Ovary (tissue), 9 donors: ENCODE results near the gene MRO. TPM values are rescaled to one million over a fixed set of nuclear protein-coding genes. Genes with fewer than 3 reads are reported as not detected.
"Not testable (repeated sequence)": the region's sequence is repeated elsewhere in the genome, so short reads cannot be mapped to it uniquely, and the experiment has no call there.

ENCODE experiments used
- DNase-seq, 5 donors: peaks; one replicate each; pipeline ENCODE4 v3.0.0-alpha.2; 2019 to 2020
- H3K27ac ChIP-seq, 2 donors: fragments of 200-600 bp; one replicate each; pipeline versions ENCODE4 v1.5.1 to v1.8.0; 2019 to 2022
- H3K27me3 ChIP-seq: fragments of 200-600 bp; one replicate; pipeline ENCODE4 v1.8.0; 2022
- H3K36me3 ChIP-seq: fragments of 200-600 bp; sonication (generic); one replicate; pipeline ENCODE4 v1.5.1; 2019
- H3K4me1 ChIP-seq: one replicate; pipeline ENCODE4 v1.8.1; 2013; ENCODE audit warnings: mild to moderate bottlenecking, moderate library complexity; ENCODE audit not compliant: insufficient read depth
- H3K4me3 ChIP-seq: fragments of 200-600 bp; sonication (generic); one replicate; pipeline ENCODE4 v1.5.1; 2017
- H3K9me3 ChIP-seq, 2 donors: fragments of 200-600 bp in 1 of 2; sonication (generic) in 1 of 2; one replicate each; pipeline versions ENCODE4 v1.5.1 to v1.8.1; 2013 to 2019; ENCODE audit warnings: mild to moderate bottlenecking in 1 of 2, moderate library complexity in 1 of 2
- CTCF ChIP-seq, 3 donors: fragments of 450-650 bp in 2 of 3; fragments of 200-600 bp in 1 of 3; IDR thresholded peaks; one replicate each; pipeline versions ENCODE4 v1.5.1 to v1.8.0; 2016 to 2022; ENCODE audit warnings: antibody characterized with exemption in 3 of 3, mild to moderate bottlenecking in 1 of 3
- EP300 ChIP-seq: sonication (generic); formaldehyde crosslinking; IDR thresholded peaks from one replicate; pipeline ENCODE4 v1.6.1; 2017; ENCODE audit warnings: antibody characterized with exemption
- POLR2A ChIP-seq: fragments of 450-650 bp; IDR thresholded peaks from one replicate; pipeline ENCODE4 v1.6.1; 2017; ENCODE audit warnings: antibody characterized with exemption, mild to moderate bottlenecking, moderate library complexity
- WGBS, 3 donors: extraction: QIAGEN DNeasy Blood & Tissue Kit in 1 of 3; methylation state at CpG; one replicate each; pipeline versions ENCODE4 v1.1.5 to v1.1.7; 2013 to 2017; 5-methylcytosine and 5-hydroxymethylcytosine counted together
- intact Hi-C, 4 donors: fragments of 100-400 bp; cut with DNase I; formaldehyde crosslinking; loops; one replicate each; pipeline versions ENCODE4 v1.11.0 to v1.15.1; 2022 to 2023
- polyA plus RNA-seq, 2 donors: library from polyadenylated mRNA; stranded (reverse); fragments of 200-250 nt in 1 of 2; fragments of 350-450 nt in 1 of 2; fragmentation: Illumina TruSeq in 1 of 2; extraction: RNeasy Lipid Tissue Mini Kit (QIAGEN cat#74804) in 1 of 2; gene quantifications; one replicate each; pipeline ENCODE4 v1.2.3, GENCODE V29; 2013 to 2014
- total RNA-seq, 7 donors: library from RNA; depleted of rRNA in 2 of 7; stranded (reverse); fragments of >200 nt in 2 of 7; fragmentation: NEBNext Ultra II Directional in 3 of 7; extraction: Animal tissue kit (Norgen Biotek cat#: 25700) in 3 of 7; gene quantifications; one replicate each; pipeline versions ENCODE4 v1.1.0 to v1.2.4, GENCODE V29; 2016 to 2023
- donor health status: DM: no; HTN: no; CAD: no; lungs with moderate emphysema.
- donor health status: DM: no; HTN: no; CAD: no.
- donor health status: Bipolar disorder and iron deficiency.
- donor health status: DM: yes; HTN: yes; CAD: no.
- donor health status: DM: no; HTN: no; CAD: no.
- donor health status: DM: yes; HTN: yes; CAD: no.

MRO gene
- total and polyA plus RNA-seq, 9 donors, result 0.73 to 238 (median 3.2) TPM

- 0% methylated on average over 1 of the region's 1 CpG for WGBS, 3 donors
- intact Hi-C loops, result no loop called here
- no peaks in the 10 kb centered on the region for H3K36me3 ChIP-seq
These were observed 23.0 kb upstream of the MRO start for GRCh38 chr18:50842846-50843245.

GRCh38 chr18:50839996-50840395 is 20.2 kb upstream of the MRO start:
- intact Hi-C loops, result no loop called here
- no peaks in the 10 kb centered on the region for H3K27me3 ChIP-seq
- H3K4me3 ChIP-seq, result no peak overlapping the region
- no peaks in the 10 kb centered on the region for H3K36me3 ChIP-seq
- TF ChIP-seq POLR2A (no peak), CTCF (IDR thresholded peaks at IDR 0.05) (no peak), EP300 (no peak)
- DNase-seq, result no peak
- no peaks in the 10 kb centered on the region for H3K4me1 ChIP-seq
- 51 to 60% (median 52%) methylated on average over 3 of the region's 3 CpGs for WGBS, 3 donors
- no peaks in the 10 kb centered on the region for H3K9me3 ChIP-seq
- no peak overlapping the region for H3K27ac ChIP-seq

More at GRCh38 chr18:50842846-50843245, 23.0 kb upstream of the MRO start:
- Histone ChIP-seq H3K27ac (no peak overlapping the region), H3K27me3 (no peaks in the 10 kb centered on the region), H3K4me3 (no peak overlapping the region), H3K9me3 (no peaks in the 10 kb centered on the region), H3K4me1 (no peaks in the 10 kb centered on the region)
- DNase-seq, result no peak
- TF ChIP-seq POLR2A, result no peak
- TF ChIP-seq EP300, result no peak
- TF ChIP-seq CTCF (IDR thresholded peaks at IDR 0.05), result no peak

GRCh38 chr18:50839341-50839740 is 19.5 kb upstream of the MRO start:
- TF ChIP-seq CTCF (IDR thresholded peaks at IDR 0.05), result no peak
- no peak for TF ChIP-seq POLR2A
- no peak for TF ChIP-seq EP300
- no peaks in the 10 kb centered on the region for H3K4me1 ChIP-seq
- DNase-seq, result no peak
- no peaks in the 10 kb centered on the region for H3K36me3 ChIP-seq
- WGBS, 3 donors, result 77 to 93% (median 93%) methylated on average over 2 of the region's 2 CpGs
- H3K9me3 ChIP-seq, result no peaks in the 10 kb centered on the region
- H3K4me3 ChIP-seq, result no peak overlapping the region
- intact Hi-C loops, result no loop called here
- H3K27me3 ChIP-seq, result no peaks in the 10 kb centered on the region
- H3K27ac ChIP-seq, result no peak overlapping the region

GRCh38 chr18:50836521-50836957 is 16.7 kb upstream of the MRO start:
- intact Hi-C loops, result no loop called here
- H3K4me1 ChIP-seq, result no peaks in the 10 kb centered on the region
- H3K36me3 ChIP-seq, result no peaks in the 10 kb centered on the region
- H3K27ac ChIP-seq, result no peak overlapping the region
- no peaks in the 10 kb centered on the region for H3K9me3 ChIP-seq
- TF ChIP-seq CTCF (IDR thresholded peaks at IDR 0.05) (no peak), EP300 (no peak), POLR2A (no peak)
- WGBS, 3 donors, result 44 to 67% (median 66%) methylated on average over 2 of the region's 2 CpGs
- H3K4me3 ChIP-seq, result no peak overlapping the region
- no peaks in the 10 kb centered on the region for H3K27me3 ChIP-seq
- no peak for DNase-seq

- H3K27me3 ChIP-seq, DNase-seq, H3K36me3 ChIP-seq, intact Hi-C loops, H3K4me3 ChIP-seq, H3K4me1 ChIP-seq, H3K9me3 ChIP-seq, H3K27ac ChIP-seq: not testable (repeated sequence)
- WGBS, 3 donors, result 94 to 95% (median 94%) methylated on average over 7 of the region's 7 CpGs
These were observed 13.7 kb upstream of the MRO start for GRCh38 chr18:50833496-50833895.
